Ishikawa (cell line): ENCODE results near the gene EPHA6.

Experiments used
- EP300 ChIP-seq: IDR thresholded peaks from 2 replicates; pipeline ENCODE4 v1.6.1; 2012; ENCODE audit warnings: borderline replicate concordance
- MAX ChIP-seq: IDR thresholded peaks from 2 replicates; pipeline ENCODE4 v1.6.1; 2012
- RAD21 ChIP-seq: IDR thresholded peaks from 2 replicates; pipeline ENCODE4 v1.6.1; 2012; ENCODE audit warnings: low read depth
- REST ChIP-seq: IDR thresholded peaks from 2 replicates; pipeline ENCODE4 v1.6.1; 2012; ENCODE audit warnings: low read depth, mild to moderate bottlenecking
- TAF1 ChIP-seq: IDR thresholded peaks from 2 replicates; pipeline ENCODE4 v1.6.1; 2012; ENCODE audit warnings: low read depth, mild to moderate bottlenecking
- TCF12 ChIP-seq: IDR thresholded peaks from 2 replicates; pipeline ENCODE4 v1.6.1; 2012; ENCODE audit warnings: low read depth

- no peak for TF ChIP-seq RAD21
- no peak for TF ChIP-seq EP300
- TF ChIP-seq TCF12: no peak
- no peak for TF ChIP-seq MAX
- TF ChIP-seq TAF1: no peak
- no peak for TF ChIP-seq REST
Observed at GRCh38 chr3:97189835-97190234, 375.4 kb downstream of the EPHA6 start.
